ENCODE results near the gene SERINC4.

GRCh38 chr15:43777267-43777914 is 22.6 kb downstream of the SERINC4 start:
- TF ChIP-seq CTCF (IDR thresholded peaks at IDR 0.05), result peak; percentile 57 to 93 (median 72)
- TF ChIP-seq POLR2A (IDR thresholded peaks at IDR 0.05), result peak; percentile 20 to 49 (median 32)

Data from body of pancreas (tissue), 4 donors.